HK-2 (cell line): ENCODE data around the gene CDH4.

Experiments
- DNase-seq: peaks from one replicate; pipeline ENCODE4 v3.0.0-alpha.2; 2018; ENCODE audit not compliant: unreplicated experiment

The CDH4 gene

GRCh38 chr20:61909821-61910220 is 657.8 kb downstream of the CDH4 start:
- no peak for DNase-seq

- no peak for DNase-seq
These were observed 659.8 kb downstream of the CDH4 start for GRCh38 chr20:61911824-61912223.

- DNase-seq, result no peak
These were observed 660.8 kb downstream of the CDH4 start for GRCh38 chr20:61912665-61913422.

- DNase-seq, result no peak
These were observed 661.6 kb downstream of the CDH4 start for GRCh38 chr20:61913423-61914225.

GRCh38 chr20:61915101-61915500 is 663.0 kb downstream of the CDH4 start:
- no peak for DNase-seq

GRCh38 chr20:61916318-61916891 is 664.3 kb downstream of the CDH4 start:
- DNase-seq, result no peak

GRCh38 chr20:61917474-61918145 is 665.5 kb downstream of the CDH4 start:
- no peak for DNase-seq

GRCh38 chr20:61918548-61918947 is 666.5 kb downstream of the CDH4 start:
- no peak for DNase-seq

GRCh38 chr20:61919239-61919638 is 667.2 kb downstream of the CDH4 start:
- DNase-seq, result no peak

- no peak for DNase-seq
These were observed 667.8 kb downstream of the CDH4 start for GRCh38 chr20:61919675-61920365.

- no peak for DNase-seq
These were observed 670.4 kb downstream of the CDH4 start for GRCh38 chr20:61922411-61922810.

GRCh38 chr20:61922936-61923335 is 670.9 kb downstream of the CDH4 start:
- DNase-seq, result no peak

- DNase-seq, result no peak
These were observed 671.5 kb downstream of the CDH4 start for GRCh38 chr20:61923371-61924166.

GRCh38 chr20:61924211-61924857 is 672.3 kb downstream of the CDH4 start:
- DNase-seq, result no peak

GRCh38 chr20:61924858-61925554 is 672.9 kb downstream of the CDH4 start:
- DNase-seq, result no peak

- peak; percentile 75 for DNase-seq
These were observed 673.6 kb downstream of the CDH4 start for GRCh38 chr20:61925555-61926252.

- DNase-seq, result no peak
These were observed 674.2 kb downstream of the CDH4 start for GRCh38 chr20:61926253-61926613.

GRCh38 chr20:61926796-61927192 is 674.7 kb downstream of the CDH4 start:
- DNase-seq, result no peak

- no peak for DNase-seq
These were observed 675.2 kb downstream of the CDH4 start for GRCh38 chr20:61927193-61927825.
